Mucosa of gallbladder (tissue), 1 donor: Measurements from ENCODE around the gene ATRNL1. TPM values are rescaled to one million over a fixed set of nuclear protein-coding genes. Genes with fewer than 3 reads are reported as not detected.
"Not testable (repeated sequence)": the region's sequence is repeated elsewhere in the genome, so short reads cannot be mapped to it uniquely, and the experiment has no call there.

Source experiments
- DNase-seq: peaks from one replicate; pipeline ENCODE4 v3.0.0-alpha.2; 2020; ENCODE audit warnings: low spot score
- total RNA-seq: library from RNA; stranded (reverse); gene quantifications from one replicate; pipeline ENCODE4 v1.2.1, GENCODE V29; 2021
- donor health status: DM: no; HTN: no; CAD: no.

ATRNL1 gene
- total RNA-seq, 1 donor from 2014 or later = 2.7 TPM

GRCh38 chr10:115745943-115746342 is 652.8 kb downstream of the ATRNL1 start:
- no peak for DNase-seq

GRCh38 chr10:115747811-115748210 is 654.6 kb downstream of the ATRNL1 start:
- DNase-seq = no peak

GRCh38 chr10:115758488-115758887 is 665.3 kb downstream of the ATRNL1 start:
- DNase-seq = not testable (repeated sequence)

DNA sequence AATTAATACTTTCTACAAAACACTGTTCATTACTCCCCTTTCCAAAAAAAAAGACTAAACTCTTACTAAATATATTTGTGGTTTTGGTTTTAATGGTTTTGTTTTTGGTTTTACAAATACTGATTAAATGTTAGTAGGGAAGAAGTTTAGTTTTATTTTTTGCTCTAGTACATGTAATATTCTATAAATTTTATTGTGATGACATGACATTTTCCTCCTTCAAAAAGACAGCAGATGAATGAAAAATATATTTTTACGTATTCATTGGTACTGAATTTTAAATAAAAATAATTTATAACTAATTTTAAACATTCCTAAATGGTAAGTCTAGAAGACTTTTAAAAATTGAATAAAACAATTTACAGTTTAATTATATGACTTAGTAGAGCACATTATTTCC is 667.0 kb downstream of the ATRNL1 start:
- no peak for DNase-seq

- DNase-seq = no peak
These were observed 668.0 kb downstream of the ATRNL1 start for GRCh38 chr10:115761166-115761565.

GRCh38 chr10:115762029-115762428 is 668.9 kb downstream of the ATRNL1 start:
- no peak for DNase-seq

GRCh38 chr10:115771755-115772154 is 678.6 kb downstream of the ATRNL1 start:
- no peak for DNase-seq

DNA sequence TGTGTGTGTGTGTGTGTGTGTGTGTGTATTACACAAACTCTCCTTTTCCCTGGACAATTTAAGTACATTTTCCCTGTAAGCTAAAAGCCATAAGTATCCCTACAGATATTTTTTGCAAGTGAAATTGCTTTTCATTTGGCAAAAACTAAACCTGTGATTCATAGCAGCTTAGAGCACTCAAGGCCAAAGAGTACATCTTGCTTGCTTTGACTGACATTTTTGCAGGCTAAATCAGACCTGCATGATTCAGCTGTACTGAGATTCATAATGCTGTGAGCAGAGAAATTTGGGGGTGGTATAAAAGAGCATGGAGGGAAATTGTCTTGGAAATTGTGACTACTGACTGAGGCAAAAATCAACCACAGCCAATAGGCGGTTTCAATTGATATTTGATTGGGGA is 679.4 kb downstream of the ATRNL1 start:
- DNase-seq = no peak

DNA sequence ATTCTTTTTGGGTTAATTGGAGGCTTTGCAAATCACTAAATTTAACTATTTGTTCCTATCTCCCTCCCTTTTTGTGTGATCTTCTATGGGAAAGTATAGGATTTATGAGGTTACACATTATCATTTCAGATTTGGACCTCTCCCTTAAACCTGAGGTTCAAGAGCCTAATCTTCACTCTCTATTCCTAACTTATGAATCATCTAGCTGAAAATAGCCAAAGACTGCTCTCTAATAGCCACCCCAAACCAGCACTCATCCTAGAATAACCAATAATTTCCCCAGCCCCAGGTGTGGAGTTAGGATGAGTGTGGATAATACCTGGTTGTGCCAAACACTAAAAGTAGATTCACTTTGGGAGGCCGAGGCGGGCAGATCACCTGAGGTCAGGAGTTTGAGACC is 680.7 kb downstream of the ATRNL1 start:
- no peak for DNase-seq

GRCh38 chr10:115774721-115775120 is 681.6 kb downstream of the ATRNL1 start:
- DNase-seq = no peak

DNA sequence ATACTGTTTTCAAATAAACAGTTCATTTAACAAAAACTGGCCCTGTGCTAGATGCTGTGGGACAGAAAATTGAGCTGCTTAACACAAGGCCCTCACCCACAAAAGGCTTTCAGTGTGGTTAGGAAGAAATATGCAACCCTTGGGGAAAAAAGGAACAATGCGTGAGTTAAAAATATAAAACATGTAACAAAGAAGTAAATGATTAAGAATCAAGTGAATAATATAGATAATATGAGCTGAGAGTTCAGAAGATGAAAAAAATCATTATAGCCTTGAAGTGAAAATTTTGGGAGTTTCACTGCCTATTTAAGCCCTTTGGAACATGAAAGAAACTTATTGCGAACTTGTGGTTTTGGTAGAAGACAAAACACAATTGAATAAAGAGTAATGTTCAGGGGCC is 684.5 kb downstream of the ATRNL1 start:
- DNase-seq = no peak

DNA sequence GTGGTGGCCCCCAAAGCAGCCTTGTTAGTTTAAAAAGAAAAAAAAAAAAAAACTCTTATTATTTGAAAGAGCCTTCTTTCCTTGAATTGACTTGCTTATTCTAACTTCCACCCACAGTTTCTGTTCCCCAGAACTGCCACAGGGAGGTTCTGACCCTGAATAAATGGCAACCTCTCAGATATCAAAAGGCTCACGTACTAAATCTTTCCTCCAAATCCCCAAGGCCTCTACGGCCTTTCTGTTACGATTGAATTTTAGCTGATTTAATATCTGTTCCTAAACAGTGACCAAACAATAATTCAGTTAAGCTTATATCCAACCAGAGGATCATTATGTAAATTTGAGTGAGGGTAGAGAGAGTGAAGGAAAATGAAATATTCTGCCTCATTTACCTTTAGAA is 697.1 kb downstream of the ATRNL1 start:
- no peak for DNase-seq

DNA sequence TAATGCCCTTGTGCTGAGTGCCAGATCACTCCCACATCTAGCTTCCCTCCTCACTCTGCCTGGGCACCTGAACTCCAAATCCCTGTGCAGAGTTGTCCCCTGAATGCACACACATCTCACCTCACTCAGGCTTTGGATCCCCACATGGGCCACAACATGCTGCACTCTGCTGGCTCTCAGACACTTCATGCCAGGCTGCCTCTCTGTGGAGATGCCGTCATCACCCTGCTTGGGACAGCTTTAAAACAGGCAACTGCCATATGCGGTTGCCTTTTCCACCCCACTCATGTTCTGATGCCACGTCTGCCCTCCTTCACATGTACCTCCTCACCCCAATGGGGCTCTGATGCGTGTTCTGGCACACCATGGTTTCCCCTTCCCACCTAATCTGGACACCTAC is 702.8 kb downstream of the ATRNL1 start:
- DNase-seq = no peak

DNA sequence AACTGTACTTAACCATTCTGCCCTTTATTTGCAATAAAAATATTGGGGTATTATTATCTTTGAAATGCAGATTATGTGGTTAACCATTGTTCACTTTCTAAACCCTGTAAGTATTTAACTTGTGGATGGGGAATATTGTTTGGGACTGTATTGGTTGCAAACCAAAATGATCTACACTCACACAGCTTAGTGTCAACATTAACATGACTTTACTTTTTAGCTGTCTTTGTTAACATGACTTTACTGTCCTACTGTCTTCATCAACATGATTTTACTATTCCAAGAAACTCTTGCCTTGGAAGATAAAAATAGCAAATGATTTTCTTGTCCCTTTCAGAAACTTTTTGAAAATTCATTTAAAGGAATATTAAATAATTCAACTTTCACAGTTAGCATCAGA is 708.3 kb downstream of the ATRNL1 start:
- DNase-seq = no peak

GRCh38 chr10:115801992-115802391 is 708.8 kb downstream of the ATRNL1 start:
- no peak for DNase-seq

GRCh38 chr10:115802911-115803310 is 709.7 kb downstream of the ATRNL1 start:
- no peak for DNase-seq

- DNase-seq = no peak
These were observed 721.4 kb downstream of the ATRNL1 start for GRCh38 chr10:115814542-115814941.

- no peak for DNase-seq
These were observed 724.8 kb downstream of the ATRNL1 start for GRCh38 chr10:115818012-115818411.

DNA sequence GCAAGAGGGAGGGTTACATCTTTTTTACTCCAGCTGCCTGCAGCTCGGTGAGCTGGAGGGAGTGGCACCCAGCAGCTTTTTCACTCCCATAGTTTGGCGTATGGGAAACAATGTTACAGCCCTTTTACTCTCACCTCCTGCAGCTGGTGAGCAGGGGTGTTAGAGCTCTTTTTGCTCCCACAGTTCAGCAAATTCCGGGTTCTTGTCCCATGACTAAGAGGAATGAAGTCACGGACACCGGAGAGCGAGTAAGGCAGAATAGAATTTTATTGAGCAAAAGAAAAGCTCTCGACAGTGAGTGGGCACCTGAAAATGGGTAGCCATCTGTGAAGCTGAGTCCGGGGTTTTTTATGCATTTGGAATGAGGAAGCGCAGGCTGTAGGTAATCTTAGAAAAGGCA is 733.2 kb downstream of the ATRNL1 start:
- no peak for DNase-seq

DNA sequence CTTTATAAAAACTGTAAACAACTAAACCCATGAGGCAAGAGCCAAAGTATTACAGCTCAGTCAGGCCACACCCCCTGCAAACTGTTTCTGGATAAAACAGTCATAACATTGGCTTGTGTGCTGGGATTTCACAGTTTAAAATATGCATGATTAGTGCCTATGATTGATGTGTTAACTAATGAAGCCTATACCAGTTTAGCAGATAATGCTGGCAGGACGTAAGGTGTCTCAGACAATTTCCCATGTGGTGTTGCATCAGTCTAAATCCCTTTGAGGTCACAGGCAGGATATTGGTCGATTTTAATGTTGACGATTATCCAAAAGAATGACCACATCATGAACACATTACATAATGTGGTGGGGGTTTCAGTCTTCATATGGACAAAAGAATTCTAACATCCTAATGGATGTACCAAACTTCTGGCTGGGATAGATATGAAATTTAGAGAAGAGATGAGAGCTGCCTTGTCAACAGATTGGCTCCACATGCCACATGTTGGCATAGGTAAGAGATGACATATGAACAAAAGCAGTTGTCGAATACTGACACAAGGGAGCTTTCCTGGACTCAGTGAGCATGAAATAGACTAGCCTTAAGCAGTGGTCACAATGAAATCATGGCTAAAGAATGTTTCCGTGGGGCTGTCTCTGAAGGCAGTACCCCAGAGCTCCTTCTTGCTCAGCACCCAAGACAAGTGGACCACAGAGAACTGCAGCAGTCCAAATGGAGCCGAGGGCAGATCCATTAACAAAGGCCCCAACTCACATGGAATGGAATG is 734.3 kb downstream of the ATRNL1 start:
- DNase-seq = no peak

- DNase-seq = not testable (repeated sequence)
These were observed 735.0 kb downstream of the ATRNL1 start for GRCh38 chr10:115828182-115828581.

DNA sequence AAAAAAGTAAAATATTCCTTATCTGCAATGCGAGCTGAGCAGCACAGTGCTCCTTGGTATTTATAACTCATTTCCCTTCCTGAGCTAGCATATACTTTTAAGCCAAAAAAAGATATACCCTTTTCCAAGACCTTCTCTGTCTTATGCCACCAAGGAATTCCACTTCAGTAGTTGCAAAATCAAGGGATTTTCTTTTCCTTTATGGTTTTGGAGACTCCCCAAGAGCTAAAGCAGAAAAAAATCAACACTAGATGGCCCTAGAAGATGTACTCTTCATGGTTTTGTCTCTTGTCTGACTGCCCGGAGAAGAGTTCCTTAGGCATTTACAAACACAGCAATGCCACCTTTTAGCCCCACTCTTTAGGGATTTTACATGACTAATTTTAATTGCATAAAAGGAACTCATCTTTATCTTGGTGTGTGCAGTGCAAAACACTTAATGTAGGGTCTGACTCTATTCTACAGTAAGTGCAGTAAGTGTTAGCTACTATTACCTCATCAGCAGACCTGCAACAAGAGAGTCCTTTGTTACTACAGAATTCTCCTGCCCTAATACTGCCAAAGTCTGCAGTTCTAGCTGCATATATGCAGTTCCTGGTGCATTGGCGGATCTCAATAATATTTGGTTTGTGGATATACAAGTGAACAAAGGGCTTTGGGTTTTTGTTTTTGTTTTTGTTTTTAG is 736.5 kb downstream of the ATRNL1 start:
- no peak for DNase-seq

DNA sequence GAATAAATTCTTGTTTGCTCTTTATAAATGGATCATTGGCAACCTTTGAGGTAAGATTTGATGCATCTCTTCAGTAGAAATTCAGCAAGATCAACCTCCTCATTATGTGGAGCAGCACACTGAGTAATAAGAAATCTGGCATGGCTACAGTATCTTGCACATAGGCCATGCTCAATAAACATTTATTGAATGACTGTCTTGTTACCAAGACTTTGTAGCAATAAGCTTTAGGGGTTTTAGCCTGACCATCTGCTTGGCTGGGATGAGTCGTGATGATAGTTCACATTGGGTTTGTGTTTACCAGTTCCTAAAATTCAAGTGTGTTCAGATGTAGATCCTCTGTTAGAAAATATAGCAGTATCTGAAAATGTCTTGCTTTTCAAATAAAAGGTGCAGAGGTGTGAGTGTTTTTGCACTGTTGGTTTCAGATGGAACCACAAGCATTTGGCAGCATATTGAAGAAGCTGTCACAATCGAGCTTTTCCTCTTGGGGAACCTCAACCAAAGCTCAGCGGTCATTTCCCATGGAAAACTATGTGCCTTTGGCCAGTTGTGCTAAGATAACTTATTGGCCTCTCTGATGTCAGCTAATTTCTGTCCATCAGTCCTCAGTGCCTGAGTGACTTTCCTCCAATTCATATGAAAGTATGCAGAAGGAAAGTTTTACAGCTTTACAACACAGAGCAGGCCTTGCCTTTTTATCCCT is 737.3 kb downstream of the ATRNL1 start:
- no peak for DNase-seq
